ENCODE data around the gene CNFN.

Gene CNFN

DNA sequence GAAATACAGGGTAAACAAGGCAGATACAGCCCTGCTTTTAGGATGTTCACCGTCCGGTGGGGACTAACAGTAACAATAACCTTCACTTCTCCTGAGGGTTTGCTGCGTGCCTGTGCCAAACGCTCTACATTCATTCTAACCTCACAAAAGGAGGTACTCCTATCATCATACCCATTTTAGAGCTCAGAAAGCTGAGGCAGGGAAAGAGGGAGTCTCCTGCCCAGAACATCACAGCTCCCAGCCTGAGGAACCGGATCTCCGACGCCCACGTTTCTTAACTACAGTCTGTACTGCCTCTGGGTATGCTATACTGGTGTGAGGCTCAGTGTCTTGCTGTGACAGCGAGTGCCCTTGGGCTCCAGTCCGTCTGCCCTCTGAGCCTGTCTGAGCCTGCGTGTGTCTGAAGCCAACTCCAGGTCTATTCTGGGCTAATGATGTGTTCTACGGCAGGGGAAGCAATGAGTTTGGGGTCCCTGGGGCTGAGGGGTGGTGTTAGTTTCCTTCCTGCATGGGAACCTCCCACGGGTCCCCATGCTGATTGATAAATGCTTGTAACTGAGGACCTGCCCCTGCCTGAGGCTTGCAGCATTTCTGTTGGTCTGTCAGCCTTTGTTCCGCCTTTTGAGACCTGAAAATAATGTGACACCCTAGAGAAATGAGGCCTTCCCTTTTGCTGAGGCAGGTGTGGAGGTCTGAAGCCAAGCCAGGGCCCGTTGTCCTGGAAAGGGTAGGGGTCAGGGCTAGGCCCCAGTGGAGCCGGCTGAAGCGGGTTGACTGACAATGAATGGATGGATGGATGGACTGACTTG lies 32.2 kb upstream of the CNFN start:
- Histone ChIP-seq H3K27me3 (ENCODE audit: insufficient read depth, low read length) (no peaks in the 10 kb centered on the region), H3K9me3 (ENCODE audit: low read length) (no peaks in the 10 kb centered on the region), H3K4me3 (ENCODE audit: low read length) (peak overlapping the region; percentile 80), H3K4me1 (ENCODE audit: insufficient read depth, low read length) (peaks cover 12% of the 10 kb centered on the region), H2AFZ (ENCODE audit: low read depth, low read length) (peak overlapping the region; percentile 76), H3K36me3 (ENCODE audit: insufficient read depth, low read length) (no peaks in the 10 kb centered on the region)

DNA sequence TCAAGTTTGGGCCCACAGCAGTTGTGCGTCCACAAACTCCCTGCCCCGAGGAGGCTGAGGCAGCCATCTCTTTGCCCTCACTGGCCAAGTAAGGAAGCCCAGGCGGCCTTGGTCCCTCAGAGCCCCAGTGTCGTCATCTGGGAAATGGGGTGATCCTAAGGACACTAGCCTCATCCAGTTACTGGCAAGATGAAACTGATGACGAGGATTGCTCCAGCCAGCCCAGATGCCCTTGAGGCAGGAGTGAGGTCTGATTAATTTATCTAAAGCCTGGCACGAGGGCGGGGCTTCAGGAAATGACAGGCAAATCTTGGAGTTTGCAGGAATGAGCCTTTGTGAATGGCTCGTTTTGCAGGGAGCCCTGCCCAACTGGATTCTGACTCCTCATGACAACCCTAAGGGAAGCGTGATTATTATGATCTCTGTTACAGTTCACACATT lies 31.5 kb upstream of the CNFN start:
- H3K27me3 ChIP-seq (ENCODE audit: insufficient read depth, low read length) = no peaks in the 10 kb centered on the region
- H3K4me3 ChIP-seq (ENCODE audit: low read length) = no peak overlapping the region
- no peak overlapping the region for H2AFZ ChIP-seq (ENCODE audit: low read depth, low read length)
- no peaks in the 10 kb centered on the region for H3K36me3 ChIP-seq (ENCODE audit: insufficient read depth, low read length)
- peaks cover 12% of the 10 kb centered on the region for H3K4me1 ChIP-seq (ENCODE audit: insufficient read depth, low read length)
- H3K9me3 ChIP-seq (ENCODE audit: low read length) = no peaks in the 10 kb centered on the region

DNA sequence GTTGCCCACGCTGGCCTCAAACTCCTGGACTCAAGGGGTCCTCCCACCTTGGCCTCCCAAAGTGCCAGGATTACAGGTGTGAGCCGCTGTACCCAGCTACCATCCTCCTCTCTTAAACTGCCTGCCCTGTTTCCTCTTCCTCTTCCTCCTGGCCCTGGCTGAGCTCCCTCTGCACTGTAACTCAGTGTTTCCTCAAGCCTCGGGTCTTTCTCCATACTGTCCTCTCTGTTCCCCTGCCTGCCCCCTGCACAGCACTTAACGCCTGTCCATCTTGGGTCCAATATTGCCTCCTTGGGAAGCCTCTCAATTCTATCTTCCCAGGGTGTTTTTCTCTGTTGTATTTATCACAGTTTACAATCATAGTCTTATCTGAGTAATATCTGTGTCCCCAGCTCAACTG lies 31.0 kb upstream of the CNFN start:
- H2AFZ ChIP-seq (ENCODE audit: low read depth, low read length) = no peak overlapping the region
- no peak overlapping the region for H3K4me3 ChIP-seq (ENCODE audit: low read length)
- H3K27me3 ChIP-seq (ENCODE audit: insufficient read depth, low read length) = no peaks in the 10 kb centered on the region
- H3K4me1 ChIP-seq (ENCODE audit: insufficient read depth, low read length) = peaks cover 12% of the 10 kb centered on the region
- no peaks in the 10 kb centered on the region for H3K36me3 ChIP-seq (ENCODE audit: insufficient read depth, low read length)
- H3K9me3 ChIP-seq (ENCODE audit: low read length) = no peaks in the 10 kb centered on the region

DNA sequence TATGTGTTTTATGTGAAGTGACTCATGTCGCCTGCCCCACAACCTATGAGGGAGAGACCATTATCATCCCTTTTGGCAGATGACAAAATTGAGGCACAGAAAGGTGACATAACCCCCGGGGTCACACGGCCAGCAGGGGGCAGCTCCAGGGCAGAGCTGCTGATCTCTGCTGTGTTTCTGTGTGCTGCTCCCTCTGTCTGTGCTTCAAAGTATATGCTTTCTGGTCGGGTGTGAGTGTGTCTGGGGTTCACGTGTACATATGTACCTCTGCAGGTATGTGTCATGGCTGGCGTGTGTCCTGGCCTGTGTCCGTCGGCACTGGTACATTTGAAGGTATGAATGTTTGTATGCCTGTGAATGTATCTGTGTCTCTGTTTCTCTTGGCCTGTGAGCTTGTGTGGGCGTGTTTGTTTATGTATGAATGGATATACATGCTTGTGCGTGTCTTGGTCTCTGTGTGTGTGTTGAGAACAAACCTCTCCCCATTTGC lies 30.0 kb upstream of the CNFN start:
- H3K9me3 ChIP-seq (ENCODE audit: low read length) = no peaks in the 10 kb centered on the region
- H3K4me3 ChIP-seq (ENCODE audit: low read length) = no peak overlapping the region
- no peaks in the 10 kb centered on the region for H3K36me3 ChIP-seq (ENCODE audit: insufficient read depth, low read length)
- H3K4me1 ChIP-seq (ENCODE audit: insufficient read depth, low read length) = peaks cover 12% of the 10 kb centered on the region
- H3K27me3 ChIP-seq (ENCODE audit: insufficient read depth, low read length) = no peaks in the 10 kb centered on the region
- no peak overlapping the region for H2AFZ ChIP-seq (ENCODE audit: low read depth, low read length)

DNA sequence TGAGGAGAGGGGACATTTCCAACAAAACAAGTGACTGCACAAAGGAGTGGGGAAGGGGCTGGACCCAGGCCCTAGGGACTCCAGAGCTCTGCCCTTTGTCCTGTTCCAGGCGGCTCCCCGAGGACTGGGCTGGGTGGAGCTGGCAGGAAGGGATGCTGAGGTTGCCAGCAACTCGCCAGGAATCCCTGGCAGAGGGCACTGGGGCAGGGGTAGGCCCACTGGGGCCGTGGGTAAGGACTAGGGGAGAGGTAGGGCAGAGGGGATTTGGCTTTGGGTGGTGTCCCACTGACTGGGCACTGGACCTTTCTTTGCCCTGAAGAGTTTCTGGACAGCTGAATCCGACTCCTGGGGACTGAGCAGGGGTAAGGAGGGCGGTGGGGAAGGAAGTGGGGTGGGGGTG lies 29.2 kb upstream of the CNFN start:
- Histone ChIP-seq H3K36me3 (ENCODE audit: insufficient read depth, low read length) (peaks cover 2% of the 10 kb centered on the region), H3K4me3 (ENCODE audit: low read length) (no peak overlapping the region), H2AFZ (ENCODE audit: low read depth, low read length) (no peak overlapping the region), H3K4me1 (ENCODE audit: insufficient read depth, low read length) (peaks cover 12% of the 10 kb centered on the region), H3K27me3 (ENCODE audit: insufficient read depth, low read length) (no peaks in the 10 kb centered on the region), H3K9me3 (ENCODE audit: low read length) (no peaks in the 10 kb centered on the region)

DNA sequence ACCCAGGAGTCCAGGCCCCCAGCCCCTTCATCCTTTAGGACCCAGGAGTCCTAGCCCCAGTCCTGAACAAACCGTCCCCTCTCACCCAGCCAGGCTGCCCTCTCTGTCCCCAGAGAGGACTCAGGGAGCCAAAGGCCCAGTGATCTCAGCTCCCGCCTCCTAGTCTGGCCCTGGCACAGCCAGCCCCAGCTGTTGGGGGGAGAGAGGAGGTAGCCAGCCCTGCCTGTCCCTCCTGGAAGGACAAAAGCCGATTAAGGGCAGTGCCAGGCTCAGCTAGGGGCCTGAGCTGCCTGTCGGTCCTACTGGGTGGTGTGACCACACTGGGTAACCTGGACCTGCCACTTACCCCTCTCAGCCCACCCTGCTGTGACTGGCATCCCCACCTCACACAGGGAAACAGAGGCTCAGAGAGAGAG lies 22.6 kb upstream of the CNFN start:
- Histone ChIP-seq H2AFZ (ENCODE audit: low read depth, low read length) (no peak overlapping the region), H3K27me3 (ENCODE audit: insufficient read depth, low read length) (no peaks in the 10 kb centered on the region), H3K4me3 (ENCODE audit: low read length) (no peak overlapping the region), H3K36me3 (ENCODE audit: insufficient read depth, low read length) (peaks cover 14% of the 10 kb centered on the region), H3K9me3 (ENCODE audit: low read length) (no peaks in the 10 kb centered on the region), H3K4me1 (ENCODE audit: insufficient read depth, low read length) (no peaks in the 10 kb centered on the region)

DNA sequence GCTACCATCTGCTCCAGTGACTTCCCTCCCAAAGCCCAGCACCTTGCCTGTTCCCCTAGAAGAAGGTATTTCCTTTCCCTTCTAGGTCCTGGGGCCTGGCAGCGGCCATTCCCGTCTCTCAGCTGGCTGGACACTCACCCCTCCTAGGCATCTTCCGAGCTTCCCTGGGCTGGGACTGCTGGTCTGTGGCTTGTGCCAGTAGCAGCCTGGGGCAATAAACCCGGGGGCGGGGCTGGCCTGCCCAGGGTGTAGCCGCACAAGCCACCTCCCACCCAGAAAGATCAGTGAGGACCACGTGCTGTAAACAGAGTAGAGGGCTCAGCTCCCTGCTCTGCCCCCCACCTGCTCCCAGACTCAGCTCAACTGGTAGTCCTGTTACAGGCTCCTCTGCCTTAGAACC lies 22.1 kb upstream of the CNFN start:
- no peaks in the 10 kb centered on the region for H3K9me3 ChIP-seq (ENCODE audit: low read length)
- no peaks in the 10 kb centered on the region for H3K27me3 ChIP-seq (ENCODE audit: insufficient read depth, low read length)
- H3K36me3 ChIP-seq (ENCODE audit: insufficient read depth, low read length) = peaks cover 18% of the 10 kb centered on the region
- no peaks in the 10 kb centered on the region for H3K4me1 ChIP-seq (ENCODE audit: insufficient read depth, low read length)
- no peak overlapping the region for H2AFZ ChIP-seq (ENCODE audit: low read depth, low read length)
- no peak overlapping the region for H3K4me3 ChIP-seq (ENCODE audit: low read length)

DNA sequence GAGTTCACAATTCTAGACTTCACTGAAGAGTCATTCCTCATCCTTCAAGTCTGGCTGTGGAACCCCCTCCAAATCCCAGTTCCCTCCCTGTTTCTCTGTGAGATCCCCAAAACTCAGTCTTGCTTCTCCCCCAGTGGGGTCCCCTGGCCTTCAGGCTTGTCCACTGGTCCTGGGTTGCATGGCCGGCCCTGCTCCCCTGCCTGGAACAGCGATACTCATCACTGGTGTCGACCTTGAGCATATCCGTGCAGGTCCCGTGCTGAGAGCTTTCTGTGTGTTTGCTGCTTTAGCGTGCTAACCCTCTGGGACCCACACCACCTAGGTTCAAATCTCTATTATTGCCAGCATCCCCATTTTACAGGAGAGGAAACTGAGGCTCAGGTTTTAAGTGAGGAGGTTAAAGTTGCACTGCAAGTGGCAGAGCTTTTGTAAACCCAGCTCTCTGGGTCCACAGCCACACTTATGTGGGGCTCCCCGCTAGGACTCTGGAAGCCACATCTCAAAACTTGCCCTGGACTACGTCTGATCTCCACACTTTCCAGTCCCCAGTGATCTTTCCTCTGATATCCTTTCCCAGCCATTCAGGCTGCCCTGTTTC lies 21.6 kb upstream of the CNFN start:
- no peaks in the 10 kb centered on the region for H3K4me1 ChIP-seq (ENCODE audit: insufficient read depth, low read length)
- no peaks in the 10 kb centered on the region for H3K9me3 ChIP-seq (ENCODE audit: low read length)
- no peaks in the 10 kb centered on the region for H3K27me3 ChIP-seq (ENCODE audit: insufficient read depth, low read length)
- peaks cover 22% of the 10 kb centered on the region for H3K36me3 ChIP-seq (ENCODE audit: insufficient read depth, low read length)
- H2AFZ ChIP-seq (ENCODE audit: low read depth, low read length) = no peak overlapping the region
- no peak overlapping the region for H3K4me3 ChIP-seq (ENCODE audit: low read length)

DNA sequence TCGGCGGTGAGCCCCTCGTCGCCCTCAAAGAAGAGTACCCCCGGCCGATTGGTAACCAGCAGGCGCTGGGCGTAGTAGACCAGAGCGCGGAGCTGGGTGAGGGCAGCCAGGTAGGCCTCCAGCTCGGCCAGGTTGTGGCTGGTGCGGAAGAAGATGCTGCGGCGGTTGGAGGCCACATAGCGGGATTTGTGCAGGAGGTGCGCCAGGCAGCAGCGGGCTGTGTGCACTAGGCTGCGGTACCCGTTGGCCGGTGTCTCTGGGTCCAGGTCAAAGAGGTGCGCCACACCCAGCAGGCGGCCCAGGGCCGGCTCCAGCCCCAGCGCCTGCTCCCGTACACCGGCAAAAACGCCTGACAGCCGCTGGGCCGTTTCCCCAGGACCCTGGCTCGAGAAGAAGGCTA lies 20.3 kb upstream of the CNFN start:
- Histone ChIP-seq H2AFZ (ENCODE audit: low read depth, low read length) (no peak overlapping the region), H3K4me1 (ENCODE audit: insufficient read depth, low read length) (no peaks in the 10 kb centered on the region), H3K9me3 (ENCODE audit: low read length) (no peaks in the 10 kb centered on the region), H3K4me3 (ENCODE audit: low read length) (no peak overlapping the region), H3K27me3 (ENCODE audit: insufficient read depth, low read length) (no peaks in the 10 kb centered on the region), H3K36me3 (ENCODE audit: insufficient read depth, low read length) (peaks cover 31% of the 10 kb centered on the region)

DNA sequence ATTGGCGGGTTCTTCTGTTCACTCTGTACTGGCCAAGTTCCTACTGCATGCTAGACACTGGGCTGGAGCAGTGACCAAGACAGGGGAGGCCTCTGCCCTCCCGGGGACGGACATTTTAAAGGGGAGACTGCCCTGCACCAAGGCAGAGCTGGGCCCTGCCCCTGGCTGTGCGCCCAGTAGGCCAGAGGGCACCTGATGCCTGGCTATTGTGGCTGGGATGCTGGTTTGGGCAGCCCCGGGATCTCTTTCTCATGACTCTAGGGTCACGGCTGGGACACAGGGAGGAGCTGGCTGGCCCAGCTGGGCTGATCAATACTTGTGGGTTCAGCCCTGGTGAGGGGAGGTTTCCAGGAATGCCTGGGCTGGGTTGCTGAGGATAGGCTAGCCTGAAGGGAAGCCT lies 19.4 kb upstream of the CNFN start:
- Histone ChIP-seq H3K27me3 (ENCODE audit: insufficient read depth, low read length) (no peaks in the 10 kb centered on the region), H3K9me3 (ENCODE audit: low read length) (no peaks in the 10 kb centered on the region), H3K36me3 (ENCODE audit: insufficient read depth, low read length) (peaks cover 38% of the 10 kb centered on the region), H3K4me3 (ENCODE audit: low read length) (no peak overlapping the region), H2AFZ (ENCODE audit: low read depth, low read length) (no peak overlapping the region), H3K4me1 (ENCODE audit: insufficient read depth, low read length) (no peaks in the 10 kb centered on the region)

DNA sequence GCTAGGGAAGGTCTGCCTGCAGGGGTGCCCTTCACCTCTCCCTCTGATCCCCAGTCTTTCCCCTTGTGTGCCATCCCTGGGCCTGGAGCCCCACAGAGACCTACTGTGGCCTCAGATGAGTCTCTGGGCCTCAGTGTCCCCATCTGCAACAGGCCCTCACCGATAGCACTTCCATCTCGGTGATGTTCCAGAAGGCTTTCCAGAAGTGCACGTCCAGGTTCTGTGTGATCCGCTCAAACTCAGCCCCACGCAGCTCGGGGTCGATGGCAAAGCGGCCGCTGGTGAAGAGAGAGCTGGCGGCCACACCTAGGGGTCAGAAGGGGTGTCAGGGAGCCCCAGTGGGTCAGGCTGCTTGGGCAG lies 17.7 kb upstream of the CNFN start:
- Histone ChIP-seq H3K4me1 (ENCODE audit: insufficient read depth, low read length) (peaks cover 3% of the 10 kb centered on the region), H3K36me3 (ENCODE audit: insufficient read depth, low read length) (peaks cover 40% of the 10 kb centered on the region), H3K4me3 (ENCODE audit: low read length) (no peak overlapping the region), H3K27me3 (ENCODE audit: insufficient read depth, low read length) (no peaks in the 10 kb centered on the region), H2AFZ (ENCODE audit: low read depth, low read length) (no peak overlapping the region), H3K9me3 (ENCODE audit: low read length) (no peaks in the 10 kb centered on the region)

DNA sequence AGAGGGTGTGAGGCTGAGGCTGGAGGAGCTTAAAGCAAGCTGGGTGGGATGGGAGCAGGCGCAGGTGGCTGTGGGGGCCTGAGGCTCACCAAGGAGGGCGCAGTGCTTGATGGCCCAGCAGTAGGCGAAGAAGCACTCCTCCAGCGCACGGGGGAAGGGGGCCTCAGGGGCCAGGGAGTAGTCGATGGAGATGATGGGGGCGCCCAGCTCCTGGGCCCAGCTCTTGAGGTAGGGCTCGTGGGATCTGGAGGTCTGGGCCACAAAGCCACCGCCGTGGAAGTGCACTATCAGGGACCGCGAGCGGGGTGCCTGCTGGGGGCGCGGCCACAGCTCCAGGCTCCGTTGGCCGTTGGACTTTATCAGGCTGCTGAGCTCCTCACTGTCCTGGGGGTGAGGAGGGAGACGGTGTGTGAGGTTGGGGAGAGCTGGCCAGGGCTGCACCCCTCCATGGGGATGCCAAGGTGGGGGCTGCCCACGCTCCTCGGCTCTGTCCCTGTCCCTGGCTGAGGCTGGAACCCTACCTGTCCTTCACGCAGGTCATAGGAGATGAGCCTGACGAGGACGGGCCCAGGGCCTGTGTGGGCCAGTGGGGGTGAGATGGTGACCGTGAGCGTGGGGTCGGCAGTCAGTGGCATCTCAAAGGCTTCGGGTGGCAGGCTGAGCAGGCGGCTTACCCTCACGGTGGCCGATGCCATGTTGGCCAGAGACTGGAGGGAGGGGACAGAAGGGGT lies 17.2 kb upstream of the CNFN start:
- H3K4me3 ChIP-seq (ENCODE audit: low read length) = no peak overlapping the region
- peaks cover 40% of the 10 kb centered on the region for H3K36me3 ChIP-seq (ENCODE audit: insufficient read depth, low read length)
- no peak overlapping the region for H2AFZ ChIP-seq (ENCODE audit: low read depth, low read length)
- H3K27me3 ChIP-seq (ENCODE audit: insufficient read depth, low read length) = no peaks in the 10 kb centered on the region
- H3K4me1 ChIP-seq (ENCODE audit: insufficient read depth, low read length) = peaks cover 8% of the 10 kb centered on the region
- H3K9me3 ChIP-seq (ENCODE audit: low read length) = no peaks in the 10 kb centered on the region

DNA sequence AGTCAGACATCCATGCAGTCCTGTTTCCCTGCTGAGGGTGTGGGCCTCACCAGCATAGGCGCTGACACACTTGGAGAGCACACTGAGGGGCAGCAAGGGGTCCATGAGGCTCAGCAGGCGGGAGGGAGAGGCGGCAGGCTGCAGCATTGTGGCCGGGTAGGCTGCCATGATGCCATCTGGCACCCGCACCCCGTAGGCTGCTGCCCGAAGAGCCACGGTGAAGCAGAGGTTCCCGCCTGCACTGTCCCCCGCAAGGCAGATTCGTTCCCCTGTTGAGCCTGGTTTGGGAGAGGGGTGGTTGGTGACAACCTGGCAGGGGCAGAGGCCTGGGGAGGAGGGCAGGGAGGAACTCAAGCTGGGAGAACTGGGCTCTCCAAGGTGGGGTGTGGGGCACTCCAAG lies 16.0 kb upstream of the CNFN start:
- Histone ChIP-seq H3K4me1 (ENCODE audit: insufficient read depth, low read length) (peaks cover 10% of the 10 kb centered on the region), H3K9me3 (ENCODE audit: low read length) (no peaks in the 10 kb centered on the region), H2AFZ (ENCODE audit: low read depth, low read length) (no peak overlapping the region), H3K27me3 (ENCODE audit: insufficient read depth, low read length) (no peaks in the 10 kb centered on the region), H3K4me3 (ENCODE audit: low read length) (no peak overlapping the region), H3K36me3 (ENCODE audit: insufficient read depth, low read length) (peaks cover 40% of the 10 kb centered on the region)

Measured in neuron (in vitro differentiated cells).